Measurements from ENCODE around the gene ARHGEF6. TPM values are rescaled to one million over a fixed set of nuclear protein-coding genes. Genes with fewer than 3 reads are reported as not detected.

ARHGEF6 gene
- total RNA-seq, 4 donors from 2014 or later = 3.8 to 29.7 (median 6.6) TPM

- TF ChIP-seq CTCF (IDR thresholded peaks at IDR 0.05) (no peak), POLR2A (IDR thresholded peaks at IDR 0.05) (no peak)
- Histone ChIP-seq H3K9me3 (no peaks in the 10 kb centered on the region), H3K4me3 (no peak overlapping the region), H3K36me3 (no peaks in the 10 kb centered on the region), H3K27ac (no peak overlapping the region), H3K27me3 (no peaks in the 10 kb centered on the region), H3K4me1 (no peaks in the 10 kb centered on the region)
- DNase-seq = no peak
These were observed 68.0 kb downstream of the ARHGEF6 start for GRCh38 chrX:136712650-136713310.

GRCh38 chrX:136711147-136711546 lies 69.6 kb downstream of the ARHGEF6 start:
- DNase-seq = peak; percentile 35 to 63 (median 50)
- peak overlapping the region in 1 of 4 donors; percentile 20 for H3K27ac ChIP-seq
- no peaks in the 10 kb centered on the region for H3K27me3 ChIP-seq
- TF ChIP-seq CTCF (IDR thresholded peaks at IDR 0.05) (peak in 4 of 6 experiments; percentile 18 to 43 (median 33)), POLR2A (IDR thresholded peaks at IDR 0.05) (no peak)
- no peaks in the 10 kb centered on the region for H3K4me1 ChIP-seq
- no peaks in the 10 kb centered on the region for H3K9me3 ChIP-seq
- no peaks in the 10 kb centered on the region for H3K36me3 ChIP-seq
- H3K4me3 ChIP-seq = no peak overlapping the region

GRCh38 chrX:136710325-136710951 lies 70.3 kb downstream of the ARHGEF6 start:
- TF ChIP-seq CTCF (IDR thresholded peaks at IDR 0.05) (no peak), POLR2A (IDR thresholded peaks at IDR 0.05) (no peak)
- Histone ChIP-seq H3K36me3 (no peaks in the 10 kb centered on the region), H3K27me3 (no peaks in the 10 kb centered on the region), H3K4me1 (no peaks in the 10 kb centered on the region), H3K4me3 (no peak overlapping the region), H3K9me3 (no peaks in the 10 kb centered on the region), H3K27ac (peak overlapping the region in 1 of 4 donors; percentile 20)
- no peak for DNase-seq

- DNase-seq = no peak
- Histone ChIP-seq H3K4me1 (no peaks in the 10 kb centered on the region), H3K9me3 (no peaks in the 10 kb centered on the region), H3K27me3 (no peaks in the 10 kb centered on the region), H3K27ac (no peak overlapping the region), H3K36me3 (no peaks in the 10 kb centered on the region), H3K4me3 (no peak overlapping the region)
- peak in 4 of 6 experiments; percentile 23 to 39 (median 30) for TF ChIP-seq CTCF (IDR thresholded peaks at IDR 0.05)
- no peak for TF ChIP-seq POLR2A (IDR thresholded peaks at IDR 0.05)
These were observed 72.4 kb downstream of the ARHGEF6 start for GRCh38 chrX:136708348-136708747.

- Histone ChIP-seq H3K27me3 (no peaks in the 10 kb centered on the region), H3K36me3 (no peaks in the 10 kb centered on the region), H3K9me3 (no peaks in the 10 kb centered on the region), H3K4me1 (no peaks in the 10 kb centered on the region), H3K27ac (peak overlapping the region in 1 of 4 donors; percentile 21), H3K4me3 (no peak overlapping the region)
- TF ChIP-seq CTCF (IDR thresholded peaks at IDR 0.05) (no peak), POLR2A (IDR thresholded peaks at IDR 0.05) (no peak)
- no peak for DNase-seq
These were observed 83.6 kb downstream of the ARHGEF6 start for GRCh38 chrX:136697156-136697555.

Measured in Peyer's patch (tissue), 4 donors.